LNCAP (cell line): ENCODE results near the gene MYBPHL.

ENCODE experiments used
- CTCF ChIP-seq: fragments of 450-650 bp; IDR thresholded peaks from 2 replicates; pipeline ENCODE4 v1.5.1; 2017; ENCODE audit warnings: mild to moderate bottlenecking

Gene MYBPHL

DNA sequence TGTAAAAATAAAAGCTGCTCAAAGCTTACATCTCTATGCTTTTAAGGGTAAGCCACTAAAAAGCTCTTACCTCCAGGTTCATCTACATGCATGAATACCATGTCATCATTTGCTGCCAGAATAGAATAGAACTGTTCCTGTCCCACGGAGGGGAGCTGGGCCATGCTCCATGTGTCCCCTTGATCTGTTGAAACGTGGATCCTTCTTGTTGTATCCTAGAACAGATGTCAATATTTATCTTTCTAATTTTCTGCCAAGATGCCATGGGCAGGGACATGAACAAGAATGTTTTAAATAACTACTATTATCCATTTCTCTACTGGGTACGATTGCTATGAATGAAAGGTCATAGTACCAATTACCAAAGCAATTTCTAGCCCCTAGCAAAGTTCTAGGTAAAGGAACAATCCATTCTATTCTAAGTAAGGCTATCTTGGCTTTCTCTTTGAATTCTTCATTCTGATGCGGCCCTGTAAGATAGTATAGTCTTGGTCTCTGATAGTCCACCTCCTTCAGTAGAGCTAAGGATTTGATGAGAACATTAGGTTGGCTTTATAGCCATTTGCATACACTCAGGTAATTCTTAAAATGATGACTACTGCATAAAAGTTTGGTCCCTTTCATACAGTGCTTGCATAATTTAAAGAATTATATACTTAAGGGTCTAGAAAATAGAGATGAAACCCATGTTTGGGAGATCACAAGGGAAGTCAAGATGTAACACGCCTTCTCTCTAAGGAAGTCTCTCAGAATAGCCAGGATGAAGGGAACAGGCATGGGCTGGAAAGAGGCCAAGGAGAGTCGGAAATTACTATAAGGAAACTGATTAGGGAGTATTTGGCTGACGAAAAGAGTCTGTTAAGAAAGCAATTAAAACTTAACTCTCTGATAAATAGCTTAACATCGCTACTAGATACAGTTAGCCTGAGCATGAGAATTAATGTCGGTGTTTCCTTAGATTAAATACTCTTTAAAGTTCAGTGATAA lies 35.4 kb upstream of the MYBPHL start:
- no peak for TF ChIP-seq CTCF

DNA sequence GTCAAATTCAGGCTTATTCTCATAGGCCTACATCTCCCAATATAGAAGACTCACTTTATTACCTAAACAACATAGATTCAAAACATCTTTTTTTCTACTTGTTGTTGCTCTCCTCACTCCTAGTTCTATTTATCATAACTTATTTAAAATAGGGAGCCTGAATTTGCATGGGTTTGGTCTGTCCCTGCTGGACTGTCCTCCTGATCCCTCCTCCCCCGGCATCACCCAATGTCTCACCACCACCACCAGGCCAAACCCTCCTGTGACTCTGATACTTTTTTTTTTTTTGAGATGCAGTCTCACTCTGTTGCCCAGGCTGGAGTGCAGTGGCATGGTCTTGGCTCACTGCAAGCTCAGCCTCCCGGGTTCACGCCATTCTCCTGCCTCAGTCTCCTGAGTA lies 31.8 kb upstream of the MYBPHL start:
- no peak for TF ChIP-seq CTCF

DNA sequence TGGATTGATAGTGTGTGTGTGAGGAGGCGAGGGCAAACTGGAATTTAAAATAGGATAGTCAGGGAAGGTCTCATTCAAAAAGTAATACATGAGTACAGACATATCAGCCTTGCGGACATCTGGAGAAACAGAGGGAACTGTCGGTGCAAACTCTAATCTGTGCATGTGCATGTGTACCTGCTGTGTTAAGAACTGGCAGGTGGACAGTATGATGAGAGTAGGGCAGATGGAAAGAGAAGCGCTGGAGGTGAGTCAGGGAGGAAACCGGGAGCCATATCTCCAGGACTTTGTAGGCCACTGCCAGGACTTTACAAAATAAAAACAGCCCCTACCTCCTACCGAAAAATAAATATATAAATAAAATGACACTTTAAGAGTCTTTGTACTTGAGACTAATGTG lies 31.3 kb upstream of the MYBPHL start:
- no peak for TF ChIP-seq CTCF

DNA sequence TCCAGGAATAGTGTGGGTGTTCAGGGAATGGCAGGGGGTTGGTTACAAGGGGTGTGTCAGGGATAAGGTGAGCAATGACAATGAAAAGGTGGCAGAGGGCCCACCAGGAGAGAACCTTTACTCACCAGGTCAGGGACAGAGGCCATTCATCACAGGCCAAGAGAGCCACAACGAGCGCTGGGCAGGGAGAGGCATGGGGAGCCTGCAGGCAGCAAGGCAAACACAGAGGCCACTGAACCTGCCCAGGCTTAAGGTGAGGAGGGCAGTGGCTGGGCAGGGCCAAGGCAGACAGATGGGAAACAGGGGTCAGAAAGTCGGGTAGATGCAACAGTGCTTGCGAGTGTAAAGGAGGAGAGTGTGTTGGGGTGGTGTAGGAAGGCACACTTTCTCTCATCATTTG lies 28.3 kb upstream of the MYBPHL start:
- TF ChIP-seq CTCF, result no peak

DNA sequence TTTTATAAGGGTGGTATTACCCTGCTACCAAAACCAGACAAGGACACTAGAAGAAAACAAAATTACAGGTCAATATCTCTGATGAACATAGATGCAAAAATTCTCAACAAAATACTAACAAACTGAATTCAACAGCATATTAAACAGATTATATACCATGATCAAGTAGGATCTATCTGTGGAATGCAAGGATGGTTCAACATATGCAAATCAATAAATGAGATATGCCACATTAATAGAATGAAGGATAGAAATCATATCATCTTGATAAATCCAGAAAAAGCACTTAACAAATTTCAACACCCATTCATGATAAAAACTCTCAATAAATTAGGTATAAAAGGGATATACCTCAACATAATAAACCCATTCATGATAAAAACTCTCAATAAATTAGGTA lies 24.3 kb upstream of the MYBPHL start:
- no peak for TF ChIP-seq CTCF

DNA sequence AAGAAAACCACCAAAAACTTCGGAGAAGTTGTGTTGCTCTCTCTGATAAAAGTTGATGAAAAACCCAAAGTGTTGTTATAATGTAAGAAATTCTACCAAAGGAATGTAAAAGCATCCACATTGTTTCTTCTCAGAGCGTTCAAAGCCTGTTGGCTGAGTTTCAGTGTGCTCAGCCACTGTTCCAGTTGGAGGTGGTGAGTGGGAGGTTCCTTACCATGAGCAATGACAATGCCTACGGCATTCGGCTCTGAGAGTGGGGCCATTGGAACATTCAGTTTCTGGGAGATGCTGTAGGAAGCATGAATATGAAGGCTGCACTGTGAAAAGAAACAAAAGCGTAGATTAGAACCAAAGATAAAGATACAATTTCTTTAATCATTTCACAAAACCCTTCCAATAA lies 20.5 kb upstream of the MYBPHL start:
- TF ChIP-seq CTCF, result no peak

GRCh38 chr1:109322974-109323373 lies 16.2 kb upstream of the MYBPHL start:
- no peak for TF ChIP-seq CTCF
